ENCODE measurements around the gene OR10G3. TPM values are rescaled to one million over a fixed set of nuclear protein-coding genes. Genes with fewer than 3 reads are reported as not detected.
A peak's percentile ranks its signal among the peaks of the same experiment; 100 is the strongest.

Gene OR10G3
- total and polyA plus RNA-seq, 2 experiments from 2014 or later = not detected

DNA sequence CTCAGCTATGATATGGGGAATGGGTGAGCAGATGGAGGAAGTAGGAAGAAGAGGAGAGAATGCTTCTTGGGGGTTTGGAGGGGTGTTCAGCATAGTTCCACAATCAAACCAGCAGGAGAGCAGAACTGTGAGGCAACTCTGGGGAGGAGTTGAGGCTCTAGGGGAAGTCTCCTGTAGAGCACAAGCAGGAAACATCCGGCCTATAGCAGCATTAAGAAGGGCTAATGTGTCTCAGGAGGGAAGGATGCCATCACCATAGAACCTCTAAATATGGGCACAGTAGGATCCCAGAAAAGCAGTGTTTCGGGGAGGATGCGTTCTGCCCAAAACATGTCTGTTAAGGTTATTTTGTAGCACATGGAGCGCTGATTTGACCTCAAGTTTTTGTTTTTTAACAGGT, 45.3 kb downstream of the OR10G3 start (continued):
- TF ChIP-seq, protein P1, sequence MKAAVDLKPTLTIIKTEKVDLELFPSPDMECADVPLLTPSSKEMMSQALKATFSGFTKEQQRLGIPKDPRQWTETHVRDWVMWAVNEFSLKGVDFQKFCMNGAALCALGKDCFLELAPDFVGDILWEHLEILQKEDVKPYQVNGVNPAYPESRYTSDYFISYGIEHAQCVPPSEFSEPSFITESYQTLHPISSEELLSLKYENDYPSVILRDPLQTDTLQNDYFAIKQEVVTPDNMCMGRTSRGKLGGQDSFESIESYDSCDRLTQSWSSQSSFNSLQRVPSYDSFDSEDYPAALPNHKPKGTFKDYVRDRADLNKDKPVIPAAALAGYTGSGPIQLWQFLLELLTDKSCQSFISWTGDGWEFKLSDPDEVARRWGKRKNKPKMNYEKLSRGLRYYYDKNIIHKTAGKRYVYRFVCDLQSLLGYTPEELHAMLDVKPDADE (IDR thresholded peaks at IDR 0.05) = peak; percentile 87
- 0 out of 2 replicates have a peak, but pooled peaks have one; percentile 14 for TF ChIP-seq CREB1 (CRISPR knock-in tag; IDR thresholded peaks at IDR 0.05; ENCODE audit: low read depth)
- TF ChIP-seq NANOG (IDR thresholded peaks at IDR 0.05; ENCODE audit: borderline replicate concordance) = no peak; the same call in 1 of the 2 replicates
- no peak for TF ChIP-seq EZH2 (IDR thresholded peaks at IDR 0.05; ENCODE audit: low read depth, unreplicated experiment)
- TF ChIP-seq ZNF114 (CRISPR knock-in tag; IDR thresholded peaks at IDR 0.05) = no peak
- no peak for TF ChIP-seq STAT1 (IDR thresholded peaks at IDR 0.05; ENCODE audit: unreplicated experiment)
- TF ChIP-seq EZH2phosphoT487 (IDR thresholded peaks at IDR 0.05; ENCODE audit: unreplicated experiment) = no peak
- peak; percentile 68 for TF ChIP-seq POLR2AphosphoS5 (IDR thresholded peaks at IDR 0.05; ENCODE audit: low read depth)

DNA sequence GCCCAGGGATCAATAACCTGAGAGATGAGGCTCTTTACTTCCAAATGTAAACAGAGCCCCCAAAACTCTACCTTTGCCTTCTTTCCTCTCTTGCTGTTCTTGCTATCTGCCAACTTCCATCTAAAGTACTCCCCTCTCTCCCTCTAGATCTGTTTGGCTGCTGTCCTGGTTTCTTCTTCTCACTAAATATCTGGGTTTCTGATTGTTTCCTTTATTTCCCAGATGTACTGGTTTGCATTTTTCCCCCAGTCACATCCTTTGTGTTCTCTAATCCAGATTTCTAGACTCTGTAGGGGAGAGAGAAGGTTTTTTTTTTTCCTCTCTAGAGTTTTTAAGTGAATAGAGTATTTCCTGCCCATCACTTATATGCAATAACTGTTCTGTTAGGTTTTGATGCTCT, 46.6 kb downstream of the OR10G3 start:
- TF ChIP-seq POLR2AphosphoS5 (IDR thresholded peaks at IDR 0.05; ENCODE audit: low read depth) (no peak), ZNF114 (CRISPR knock-in tag; IDR thresholded peaks at IDR 0.05) (no peak), EZH2phosphoT487 (IDR thresholded peaks at IDR 0.05; ENCODE audit: unreplicated experiment) (no peak), JUNB (IDR thresholded peaks at IDR 0.05; ENCODE audit: unreplicated experiment) (no peak), REST (IDR thresholded peaks at IDR 0.05; ENCODE audit: unreplicated experiment) (no peak), CTCF (conservative IDR thresholded peaks at IDR 0.05; ENCODE audit: low read depth in 2 of 2) (no peak), STAT1 (IDR thresholded peaks at IDR 0.05; ENCODE audit: unreplicated experiment) (no peak)
- TF ChIP-seq, protein P1 (IDR thresholded peaks at IDR 0.05) = no peak
- H3K9me2 ChIP-seq (ENCODE audit: insufficient read depth) = no peaks in the 10 kb centered on the region
- Mint-ChIP-seq H3K27ac (peak overlapping the region; percentile 97), H3K27me3 (ENCODE audit: insufficient read depth, low read depth, poor library complexity) (peaks cover 21% of the 10 kb centered on the region), H3K36me3 (ENCODE audit: low read depth) (peaks cover 54% of the 10 kb centered on the region), H3K4me3 (peak overlapping the region; percentile 47), H3K9me3 (no peaks in the 10 kb centered on the region; the same call in 1 of the 3 replicates), H3K4me1 (peaks cover 50% of the 10 kb centered on the region)
- H3K27ac ChIP-seq (ENCODE audit: low read depth) = peak overlapping the region; percentile 95
- H3K4me1 ChIP-seq (ENCODE audit: insufficient read depth) = peaks cover 57% of the 10 kb centered on the region
- H2AFZ ChIP-seq = no peak overlapping the region
- H3F3A ChIP-seq (replicated peaks; ENCODE audit: low read depth) = peaks cover 18% of the 10 kb centered on the region
- peak overlapping the region; percentile 84 for H3K4me3 ChIP-seq
- peaks cover 98% of the 10 kb centered on the region for H3K79me2 ChIP-seq (replicated peaks; ENCODE audit: insufficient read depth)
- H3K27me3 ChIP-seq (ENCODE audit: insufficient read depth) = no peaks in the 10 kb centered on the region
- peak overlapping the region; percentile 86 for H3K4me2 ChIP-seq
- ATAC-seq = no peak
- no peaks in the 10 kb centered on the region for H3K36me3 ChIP-seq (ENCODE audit: insufficient read depth)
- no peak for DNase-seq (ENCODE audit: low spot score)
- H4K20me1 ChIP-seq (replicated peaks; ENCODE audit: insufficient read depth) = no peaks in the 10 kb centered on the region

Data from GM23338 (cell line).